ENCODE results near the gene ABHD2.
"Not testable (repeated sequence)": the region's sequence is repeated elsewhere in the genome, so short reads cannot be mapped to it uniquely, and the experiment has no call there.

The ABHD2 gene

DNA sequence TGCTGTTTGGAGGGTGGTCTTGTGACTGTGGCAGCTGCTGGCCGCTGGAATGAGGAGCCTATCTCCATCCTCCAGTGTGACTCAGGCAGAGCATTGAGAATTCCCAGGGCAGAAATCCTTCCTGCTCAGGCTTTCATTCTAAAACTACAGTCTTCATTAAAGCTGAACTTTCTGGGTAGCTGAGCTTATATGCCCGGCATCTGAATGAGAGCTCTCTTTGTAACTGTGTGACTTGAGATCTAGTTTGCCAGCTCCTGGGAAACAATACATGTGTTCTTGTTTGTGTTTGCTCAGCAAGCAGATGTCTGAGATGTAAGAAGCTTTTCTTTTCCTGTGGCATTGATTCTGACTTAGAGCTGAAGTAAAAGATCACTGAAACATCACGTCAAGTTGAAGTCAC is 110.7 kb downstream of the ABHD2 start:
- no peak for DNase-seq

DNA sequence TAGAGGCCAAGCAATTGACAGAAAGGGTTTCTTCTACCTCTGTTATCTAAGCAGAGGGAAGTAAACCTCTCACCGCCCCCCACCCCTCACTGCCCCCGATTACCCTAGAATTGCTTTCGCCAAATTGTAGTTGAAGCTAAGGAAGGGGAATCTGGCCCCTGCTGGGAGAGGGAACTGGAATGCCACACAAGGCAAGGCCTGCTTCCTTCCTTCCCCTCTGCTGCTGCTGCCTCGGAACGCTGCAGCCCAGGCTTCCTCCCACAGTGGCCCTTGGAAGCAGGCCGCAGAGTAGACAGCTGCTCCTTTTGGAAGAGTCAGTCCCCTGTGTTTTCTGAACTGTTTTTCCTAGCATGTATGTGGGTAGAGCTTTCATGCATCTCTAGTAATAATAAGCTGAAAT is 111.5 kb downstream of the ABHD2 start:
- DNase-seq: no peak

DNA sequence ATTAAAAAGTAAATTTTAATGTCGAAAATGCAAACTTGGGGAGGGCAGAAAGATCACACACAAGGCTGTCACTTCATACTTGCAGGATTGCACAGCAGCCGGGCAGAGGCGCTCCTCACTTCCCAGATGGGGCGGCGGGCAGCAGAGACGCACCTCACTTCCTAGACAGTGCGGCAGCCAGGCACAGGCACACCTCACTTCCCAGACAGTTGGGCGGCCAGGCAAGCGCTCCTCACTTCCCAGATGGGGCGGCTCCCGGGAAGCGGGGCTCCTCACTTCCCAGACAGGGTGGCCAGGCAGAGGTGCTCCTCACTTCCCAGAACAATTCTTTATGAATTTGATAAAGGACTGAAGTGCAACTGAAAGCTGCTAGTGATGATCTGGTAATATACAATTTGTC is 111.9 kb downstream of the ABHD2 start:
- no peak for DNase-seq

DNA sequence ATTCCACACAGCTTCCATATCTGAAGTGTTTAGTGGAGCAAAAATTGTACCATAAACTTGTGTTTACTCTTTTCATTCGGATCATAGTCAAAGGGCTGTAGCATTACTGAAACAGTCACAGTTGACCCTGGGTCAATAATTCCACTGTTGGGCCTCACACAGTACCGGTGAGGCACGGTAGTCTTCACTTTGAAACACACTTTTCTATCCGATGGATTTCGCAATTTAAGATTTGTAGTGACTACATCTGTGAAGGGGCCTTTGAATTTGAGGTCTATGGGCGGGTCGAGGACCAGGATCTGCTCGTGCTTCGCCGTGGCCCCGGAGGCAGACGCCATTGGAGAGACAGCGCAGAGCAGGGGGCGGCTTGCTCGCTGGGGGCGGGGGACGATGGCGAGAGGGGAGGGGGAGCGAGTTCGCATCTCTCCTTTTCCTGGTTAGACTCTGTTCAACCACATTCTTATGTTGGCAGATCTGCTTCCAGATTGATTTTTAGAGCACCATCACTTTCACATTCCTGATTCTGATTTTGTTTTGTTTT is 113.3 kb downstream of the ABHD2 start:
- DNase-seq: no peak

DNA sequence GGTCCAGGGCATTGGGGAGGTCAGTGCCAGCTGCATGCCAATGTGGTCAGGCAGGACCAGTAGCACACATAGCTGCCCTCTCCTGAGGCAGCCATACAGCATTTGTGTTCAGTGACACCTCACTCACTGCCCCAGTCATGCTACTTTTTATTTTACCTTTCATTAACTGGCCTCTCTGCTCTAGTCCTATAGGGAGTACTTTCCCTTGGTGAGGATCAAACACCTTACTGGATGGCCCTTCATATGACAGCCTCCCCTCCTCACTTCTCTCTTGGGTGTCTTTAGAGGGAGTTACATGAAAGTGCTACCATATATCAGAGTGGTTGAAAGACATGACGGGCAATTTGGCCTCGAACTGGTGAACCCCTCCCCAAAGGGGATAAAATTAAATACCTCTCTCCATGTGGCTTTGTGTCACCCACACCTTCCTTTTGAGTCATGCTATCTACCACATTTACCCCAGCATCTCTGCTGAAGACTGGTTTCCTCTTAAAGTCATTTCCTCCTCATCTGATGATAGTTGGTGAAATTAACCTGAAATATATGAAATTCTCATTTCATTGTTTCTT is 115.5 kb downstream of the ABHD2 start:
- no peak for DNase-seq

DNA sequence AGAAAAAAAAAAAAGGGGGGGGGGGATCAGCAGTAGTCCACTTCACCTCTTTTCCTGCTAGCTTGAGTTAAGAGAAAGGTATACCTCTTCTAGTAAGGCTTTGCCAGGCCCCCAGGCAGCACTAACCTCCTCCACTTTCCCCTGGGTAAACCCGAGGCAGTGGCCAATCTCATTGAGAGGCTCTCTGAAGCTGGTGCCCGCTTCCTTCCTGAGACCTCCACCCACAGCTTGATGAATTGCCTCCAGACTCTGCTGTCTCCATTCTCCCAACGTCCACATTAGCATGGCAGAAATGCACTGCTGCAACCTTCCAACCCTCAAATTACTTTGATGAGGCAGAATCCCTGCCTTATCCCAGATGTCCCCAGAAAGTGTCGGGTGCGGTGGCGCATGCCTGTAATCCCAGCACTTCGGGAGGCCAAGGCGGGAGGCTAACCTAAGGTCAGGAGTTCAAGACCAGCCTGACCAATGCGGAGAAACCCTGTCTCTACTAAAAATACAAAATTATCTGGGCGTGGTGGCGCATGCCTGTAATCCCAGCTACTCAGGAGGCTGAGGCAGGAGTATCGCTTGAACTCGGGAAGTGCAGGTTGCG is 117.8 kb downstream of the ABHD2 start:
- no peak for DNase-seq

DNA sequence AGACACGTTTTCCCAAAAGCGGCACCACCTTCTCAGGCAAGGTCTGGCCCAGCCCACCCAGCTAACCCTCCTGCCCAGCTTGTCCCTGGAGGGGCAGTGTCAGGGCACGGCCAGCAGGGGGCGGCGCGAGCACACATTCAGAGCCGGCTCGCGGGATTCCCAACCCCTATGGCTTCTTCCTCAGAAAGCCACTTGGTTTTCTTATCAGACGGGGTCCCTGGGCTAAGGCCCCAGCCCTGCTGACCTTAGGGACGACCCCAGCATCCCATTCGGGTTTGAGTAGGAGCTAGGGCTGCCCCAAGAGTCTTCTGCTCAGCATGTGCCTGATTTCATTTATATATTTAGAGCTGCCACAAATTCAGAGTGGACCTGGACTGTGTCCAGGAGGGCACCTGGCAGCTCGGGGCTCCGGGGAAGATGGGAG is 118.7 kb downstream of the ABHD2 start:
- DNase-seq: peak; percentile 39

DNA sequence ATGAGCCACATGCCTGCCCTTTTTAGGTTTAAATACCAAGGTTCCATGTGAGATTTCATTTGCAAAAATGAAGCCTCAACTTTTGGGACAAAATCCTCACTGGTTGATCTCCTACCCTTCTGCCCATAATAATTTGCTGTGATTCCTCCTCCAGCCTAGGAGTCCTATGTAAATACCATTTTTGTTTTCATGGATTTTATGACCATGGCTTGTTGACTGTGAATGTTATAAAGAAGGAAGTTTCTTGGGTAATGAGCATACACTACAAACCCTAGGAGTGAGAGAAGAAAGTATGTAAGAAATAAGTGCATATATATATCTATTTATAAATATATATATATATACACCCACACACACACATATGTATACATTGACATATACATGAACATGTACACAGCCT is 120.0 kb downstream of the ABHD2 start:
- no peak for DNase-seq

DNA sequence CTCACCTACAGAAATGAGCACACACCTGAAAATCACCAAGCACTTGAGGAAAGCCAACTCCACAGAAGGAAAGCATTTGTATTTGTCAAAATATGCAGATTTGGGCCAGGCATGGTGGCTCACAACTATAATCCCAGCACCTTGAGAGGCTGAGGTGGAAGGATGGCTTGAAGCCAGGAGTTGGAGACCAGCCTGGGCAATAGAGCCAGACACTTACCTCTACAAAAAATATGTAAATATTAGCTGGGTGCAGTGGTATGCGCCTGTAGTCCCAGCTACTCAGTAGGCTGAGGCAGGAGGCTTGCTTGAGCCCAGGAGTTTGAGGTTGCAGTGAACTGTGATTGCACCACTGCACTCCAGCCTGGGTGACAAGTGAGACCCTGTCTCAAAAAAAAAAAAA is 120.8 kb downstream of the ABHD2 start:
- DNase-seq: no peak

DNA sequence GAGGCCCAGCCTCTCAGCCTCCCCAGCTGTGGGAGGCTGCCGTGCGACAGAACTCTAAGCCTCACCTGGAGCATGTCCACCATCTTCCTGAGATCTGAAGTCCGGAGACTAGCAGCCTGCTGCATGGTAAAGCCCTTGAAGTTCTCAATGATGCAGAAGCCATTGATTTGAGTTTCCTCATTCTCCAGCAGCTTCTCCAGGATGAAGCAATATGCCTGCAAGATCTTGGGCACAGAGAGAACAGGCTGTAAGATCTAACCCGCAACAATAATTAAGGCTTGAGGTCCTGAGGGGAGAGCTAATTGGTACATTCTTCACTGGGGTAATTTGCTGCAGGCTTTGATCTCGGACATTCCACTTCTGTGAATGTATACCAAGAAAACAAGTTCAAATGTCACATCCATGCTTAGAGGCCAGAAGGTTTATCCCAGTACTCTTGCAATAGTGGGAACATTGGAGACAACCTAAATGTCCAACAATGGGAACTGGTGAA is 123.5 kb downstream of the ABHD2 start:
- no peak for DNase-seq

DNA sequence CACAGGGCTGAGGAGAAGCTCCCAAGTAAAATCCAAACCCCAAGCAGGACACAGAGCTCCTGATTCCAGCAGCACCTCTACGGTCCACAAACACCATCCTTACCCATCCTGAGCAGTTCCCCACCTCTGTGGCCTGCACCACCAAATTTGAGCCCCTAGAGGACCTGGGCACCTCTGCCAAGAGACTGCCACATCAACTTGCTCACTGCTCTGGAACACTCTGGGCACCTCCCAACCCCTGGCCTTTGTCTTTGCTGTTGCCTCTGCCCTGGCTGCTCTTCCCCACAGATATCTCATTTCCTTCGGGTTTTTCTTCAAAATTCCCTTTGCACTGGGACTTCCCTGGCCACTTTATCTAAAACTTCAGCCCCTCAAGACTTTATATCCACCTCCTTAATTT is 127.4 kb downstream of the ABHD2 start:
- DNase-seq: no peak

DNA sequence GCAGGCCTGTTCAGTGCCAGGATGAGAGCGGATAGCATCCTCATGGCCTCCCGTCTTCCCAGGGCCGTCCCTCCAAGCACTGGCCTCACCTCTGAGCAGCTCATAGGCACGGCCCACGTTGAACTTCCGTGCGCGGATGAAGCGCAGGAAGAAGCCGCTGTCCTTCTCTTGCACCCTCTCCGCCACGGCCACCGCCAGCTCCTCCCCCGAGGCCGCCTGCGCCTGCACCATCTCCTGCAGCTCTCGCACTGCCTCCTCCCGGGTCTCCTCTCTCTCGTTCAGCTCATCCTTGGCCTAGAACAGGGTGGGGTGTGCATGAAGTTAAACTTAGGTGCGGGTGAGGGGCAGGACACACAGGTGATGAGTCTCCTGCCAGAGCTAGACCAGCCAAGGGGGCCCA is 128.8 kb downstream of the ABHD2 start:
- no peak for DNase-seq

DNA sequence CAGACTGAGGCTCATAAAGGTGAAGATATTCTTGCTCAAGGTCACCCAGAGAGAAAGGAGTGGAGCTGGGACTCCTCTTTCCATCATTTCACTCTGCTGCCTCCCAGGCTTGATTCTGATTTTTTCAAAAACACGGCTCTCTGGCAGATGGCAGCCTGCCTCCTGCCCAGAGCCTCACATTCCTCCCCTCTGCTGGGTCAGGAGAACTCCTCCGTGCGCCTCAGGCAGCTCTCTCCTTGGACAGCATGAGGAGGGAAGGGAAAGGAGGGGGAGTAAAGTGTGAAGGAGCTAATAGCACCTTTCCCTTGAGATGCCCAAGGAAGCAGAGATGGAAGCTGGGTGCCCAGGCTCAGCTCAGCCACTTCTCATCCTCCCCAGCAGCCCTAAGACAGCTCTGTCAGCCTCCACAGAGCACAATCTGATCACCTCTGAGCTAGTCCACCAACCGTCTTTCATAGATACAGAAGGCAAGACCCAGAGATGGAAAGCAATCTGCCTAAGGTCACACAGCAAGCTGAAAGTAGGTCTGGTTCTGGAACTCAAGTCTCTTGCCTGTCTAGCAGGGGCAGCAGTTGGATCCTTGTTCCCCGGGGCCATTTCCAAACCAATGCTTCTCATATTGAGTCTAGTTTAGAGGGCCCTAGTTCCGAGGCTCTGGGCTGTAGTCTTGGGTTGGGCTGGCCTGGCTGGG is 129.6 kb downstream of the ABHD2 start:
- no peak for DNase-seq

DNA sequence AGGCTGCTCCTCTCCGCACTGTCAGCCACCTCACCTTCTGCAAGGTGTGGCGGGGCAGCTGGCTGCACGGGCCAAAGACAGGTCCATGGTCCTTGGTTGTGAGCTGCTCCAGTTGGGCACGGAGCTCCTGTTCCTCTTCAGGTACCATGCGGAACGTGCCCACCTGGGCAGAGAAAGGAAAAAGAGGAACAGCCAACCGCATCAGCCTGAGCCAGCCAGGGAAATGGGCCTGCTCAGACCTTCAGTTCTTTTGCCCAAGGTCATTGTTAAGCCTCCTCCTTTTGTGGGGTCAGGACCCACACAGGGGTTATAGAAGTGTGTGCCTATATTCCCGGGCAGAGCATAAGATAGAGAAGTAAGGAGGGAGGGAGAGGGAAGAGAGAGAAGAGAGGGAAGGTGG is 130.3 kb downstream of the ABHD2 start:
- no peak for DNase-seq

DNA sequence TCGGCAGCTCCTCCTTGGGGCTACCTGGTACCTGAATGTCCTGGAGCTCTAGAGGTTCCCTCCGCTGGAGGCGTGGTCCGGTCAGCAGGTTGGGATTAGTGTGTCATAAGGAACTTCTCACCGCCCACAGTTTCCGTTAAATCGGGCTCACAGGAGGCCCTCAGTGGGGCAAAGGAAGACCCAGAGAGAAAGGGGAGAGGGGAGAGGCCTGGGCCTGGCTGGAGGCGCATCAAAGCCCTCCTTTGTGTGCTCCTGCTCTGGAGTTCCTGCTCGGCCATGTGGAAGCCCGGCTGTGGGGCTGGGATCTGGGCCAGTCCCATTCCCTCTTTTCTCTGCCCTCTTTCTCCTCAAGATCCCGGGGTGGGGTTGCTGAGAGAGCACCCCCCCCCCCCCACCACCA is 133.3 kb downstream of the ABHD2 start, which contains the start of gene RLBP1:
TSS of gene RLBP1 (minus strand) at position 37 of the 400 bp plus-strand sequence. CDS start 2,604 bp downstream, outside the sequence.
- DNase-seq: no peak

DNA sequence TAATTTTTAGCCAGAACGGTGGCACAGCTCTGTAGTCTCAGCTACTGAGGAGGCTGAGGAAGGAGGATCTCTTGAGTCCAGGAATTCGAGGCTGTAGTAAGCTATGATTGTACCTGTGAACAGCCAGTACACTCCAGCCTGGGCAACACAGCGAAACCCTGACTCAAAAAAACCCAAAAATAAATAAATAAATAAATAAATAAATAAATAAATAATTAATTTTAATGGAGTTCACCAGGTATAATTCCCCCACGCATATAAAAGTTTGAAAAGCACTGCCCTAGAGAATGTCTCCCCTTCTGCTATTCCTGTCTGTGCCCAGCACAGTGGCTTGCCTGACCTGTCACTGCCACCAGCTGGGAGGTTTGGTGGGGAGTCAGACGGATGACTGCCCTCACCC is 137.3 kb downstream of the ABHD2 start:
- DNase-seq: no peak

DNA sequence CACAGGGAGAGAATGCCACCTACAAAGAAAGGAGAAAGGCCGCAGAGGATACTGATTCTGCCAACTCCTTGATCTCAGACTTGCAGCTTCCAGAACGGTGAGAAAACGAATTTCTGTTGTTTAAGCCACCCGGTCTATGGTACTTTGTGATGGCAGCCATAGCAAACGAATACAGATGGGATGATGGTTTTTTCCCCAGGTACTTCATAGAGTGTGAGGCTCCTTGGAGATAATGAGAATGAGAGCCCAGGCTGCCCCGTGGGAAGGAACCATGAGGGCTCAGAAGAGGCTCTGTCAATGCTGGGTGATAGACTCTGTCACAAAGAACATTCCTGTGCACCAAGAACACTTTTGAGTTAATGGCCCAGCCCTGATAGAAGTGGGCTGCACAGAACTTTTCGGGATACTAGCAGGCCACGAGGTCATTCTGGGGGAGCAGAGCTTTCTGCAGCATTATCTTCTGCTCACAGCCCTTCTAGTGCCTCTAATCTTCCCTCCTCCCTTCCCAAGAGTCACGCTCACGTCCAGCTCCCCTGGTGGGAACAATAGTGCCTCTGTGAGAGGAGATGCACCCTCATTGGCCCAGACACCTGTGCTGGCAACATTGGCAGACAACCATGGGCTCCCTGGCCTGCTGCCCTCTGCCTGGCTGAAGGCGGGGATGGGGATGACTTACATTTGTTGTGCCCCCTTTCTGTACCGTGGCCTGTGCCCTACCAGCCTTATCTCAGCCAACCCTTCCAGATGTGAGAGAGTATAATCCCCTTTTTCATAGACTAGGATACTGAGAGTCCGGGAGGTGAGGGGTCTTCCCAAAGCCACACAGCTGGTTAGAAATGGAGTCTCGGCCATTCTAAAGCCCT is 138.3 kb downstream of the ABHD2 start:
- DNase-seq: no peak

DNA sequence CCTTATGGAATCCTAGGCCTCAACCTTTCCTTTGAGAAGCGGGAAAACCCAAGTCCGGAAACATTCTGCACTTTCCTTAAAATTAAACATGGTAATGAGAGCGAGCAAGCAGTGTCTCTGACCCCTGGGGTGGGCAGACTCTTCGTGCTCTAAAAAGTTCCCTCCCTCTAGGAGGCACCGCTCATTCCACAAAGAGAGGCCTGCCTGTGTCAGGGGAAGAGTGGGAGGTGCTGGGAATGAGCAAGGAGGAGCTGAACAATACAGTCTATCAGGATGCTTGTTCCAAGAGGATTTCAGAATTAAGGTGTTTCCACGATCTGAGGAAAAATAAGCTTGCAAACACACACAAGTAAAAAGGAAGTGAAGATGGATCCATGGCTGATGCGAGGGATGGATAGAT is 139.2 kb downstream of the ABHD2 start:
- no peak for DNase-seq

DNA sequence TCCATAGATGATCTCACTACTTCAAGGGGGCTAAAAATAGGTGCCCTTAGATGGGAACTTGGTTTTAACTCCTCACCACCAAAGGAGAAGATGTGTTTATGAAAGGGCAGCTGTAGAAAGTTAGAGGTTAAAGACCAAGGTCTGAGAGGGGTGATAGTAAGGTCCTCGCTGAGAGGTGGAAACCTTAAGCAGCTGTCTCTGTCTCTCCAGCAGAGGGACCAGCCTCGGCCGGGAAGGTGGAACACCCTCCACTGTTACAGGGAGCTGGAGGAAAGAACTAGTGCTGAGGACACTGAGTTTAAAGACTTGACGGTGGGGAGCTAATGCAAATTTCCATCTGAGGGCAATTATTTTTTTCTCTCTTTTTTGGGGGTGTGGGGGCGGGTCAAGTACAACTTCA is 142.0 kb downstream of the ABHD2 start:
- DNase-seq: no peak

DNA sequence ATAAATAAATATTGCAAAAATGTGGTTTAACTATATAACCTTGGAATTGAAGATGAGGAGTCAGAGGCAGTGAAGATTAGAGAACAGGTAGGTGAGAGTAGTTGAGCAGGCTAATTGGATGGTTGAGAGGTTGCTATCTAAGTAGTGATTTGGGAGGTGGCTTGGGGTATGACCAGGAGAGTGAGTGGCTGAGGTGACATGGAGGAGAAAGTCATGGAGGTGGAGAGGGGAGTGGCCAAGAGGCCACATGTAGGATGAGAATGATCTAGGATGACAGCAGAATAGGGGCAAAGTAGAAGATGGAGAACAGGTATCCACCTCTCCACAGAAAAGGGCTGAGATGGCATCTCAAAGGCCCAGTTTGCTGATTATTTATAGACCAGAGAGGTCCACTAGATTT is 143.6 kb downstream of the ABHD2 start:
- DNase-seq: no peak

DNA sequence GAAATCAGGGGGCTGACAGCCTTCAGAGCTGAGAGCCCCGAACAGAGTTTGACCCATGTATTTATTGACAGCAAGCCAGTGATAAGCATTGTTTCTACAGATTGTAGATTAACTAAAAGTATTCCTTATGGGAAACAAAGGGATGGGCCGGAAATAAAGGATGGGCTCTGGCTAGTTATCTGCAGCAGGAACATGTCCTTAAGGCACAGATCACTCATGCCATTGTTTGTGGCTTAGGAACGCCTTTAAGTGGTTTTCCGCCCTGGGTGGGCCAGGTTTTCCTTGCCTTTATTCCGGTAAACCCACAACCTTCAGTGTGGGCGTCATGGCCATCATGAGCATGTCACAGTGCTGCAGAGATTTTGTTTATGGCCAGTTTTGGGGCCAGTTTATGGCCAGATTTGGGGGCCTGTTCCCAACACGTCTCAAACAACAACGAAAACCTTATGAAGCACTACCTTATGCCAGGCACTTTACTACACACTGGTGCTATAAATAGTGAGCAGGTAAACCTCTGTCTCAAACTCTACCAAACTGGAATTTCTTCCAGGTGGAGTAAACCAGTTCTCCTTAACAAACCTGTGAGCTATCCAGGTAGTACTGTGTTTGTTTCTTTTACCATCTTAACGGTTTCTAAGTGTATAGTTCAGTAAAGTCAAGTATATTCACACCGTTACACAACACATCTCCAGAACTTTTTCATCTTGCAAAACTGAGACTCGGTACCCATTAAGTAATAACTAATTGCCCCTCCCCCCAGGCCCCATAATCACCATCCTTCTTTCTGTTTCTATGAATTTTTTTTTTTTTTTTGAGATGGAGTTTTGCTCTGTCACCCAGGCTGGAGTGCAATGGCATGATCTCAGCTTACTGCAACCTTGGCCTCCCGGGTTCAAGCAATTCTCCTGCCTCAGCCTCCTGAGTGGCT is 151.9 kb downstream of the ABHD2 start:
- not testable (repeated sequence) for DNase-seq

Data from amniotic stem cell (primary cell).